HG03025 (cell line): ENCODE results near the gene TECR.

Experiments used
- ATAC-seq: cut with Tn5 transposase; IDR thresholded peaks from one replicate; pipeline ENCODE4 v1.9.1; 2021; ENCODE audit warnings: mild to moderate bottlenecking, moderate library complexity; ENCODE audit not compliant: unreplicated experiment, low FRiP score

The TECR gene

GRCh38 chr19:14507704-14508542, 21.5 kb upstream of the TECR start:
- ATAC-seq = no peak

- no peak for ATAC-seq
Measured at GRCh38 chr19:14510311-14511228, 18.8 kb upstream of the TECR start.

GRCh38 chr19:14511229-14511593, 18.2 kb upstream of the TECR start:
- no peak for ATAC-seq

GRCh38 chr19:14512406-14512961, 16.9 kb upstream of the TECR start:
- no peak for ATAC-seq

GRCh38 chr19:14514215-14514863, 15.1 kb upstream of the TECR start:
- no peak for ATAC-seq

GRCh38 chr19:14515501-14516047, 13.8 kb upstream of the TECR start:
- ATAC-seq = no peak

- ATAC-seq = no peak
Measured at GRCh38 chr19:14516048-14516534, 13.3 kb upstream of the TECR start.

GRCh38 chr19:14516746-14517438, 12.5 kb upstream of the TECR start:
- ATAC-seq = no peak

GRCh38 chr19:14517446-14517839, 12.0 kb upstream of the TECR start:
- no peak for ATAC-seq

GRCh38 chr19:14517840-14518505, 11.4 kb upstream of the TECR start, which contains the start of gene DNAJB1:
Gene DNAJB1, minus strand, starts transcription at chr19:14518397. Its CDS starts 48 bp downstream, at chr19:14518349.
- ATAC-seq = peak; percentile 65

GRCh38 chr19:14519245-14519859, 10.0 kb upstream of the TECR start:
- no peak for ATAC-seq

GRCh38 chr19:14519860-14520407, 9.5 kb upstream of the TECR start:
- ATAC-seq = no peak

GRCh38 chr19:14520543-14520942, 8.9 kb upstream of the TECR start:
- no peak for ATAC-seq

GRCh38 chr19:14525729-14526128, 3.7 kb upstream of the TECR start:
- no peak for ATAC-seq

GRCh38 chr19:14526423-14526822, 3.0 kb upstream of the TECR start:
- no peak for ATAC-seq

- peak; percentile 1 for ATAC-seq
Measured at GRCh38 chr19:14528419-14529253, 758 bp upstream of the TECR start.

- ATAC-seq = no peak
Measured at GRCh38 chr19:14530005-14530348, 583 bp downstream of the TECR start.

GRCh38 chr19:14530506-14530905, 1.1 kb downstream of the TECR start:
- no peak for ATAC-seq
